GM19035 (cell line): ENCODE data around the gene RPH3AL.

ENCODE experiments used
- ATAC-seq: cut with Tn5 transposase; IDR thresholded peaks from one replicate; pipeline ENCODE4 v1.9.1; 2021; ENCODE audit not compliant: unreplicated experiment

Gene RPH3AL

GRCh38 chr17:303168-303567 is 49.4 kb downstream of the RPH3AL start:
- ATAC-seq = no peak

GRCh38 chr17:302300-302698 is 50.3 kb downstream of the RPH3AL start:
- no peak for ATAC-seq

GRCh38 chr17:301681-302299 is 50.8 kb downstream of the RPH3AL start:
- ATAC-seq = no peak

GRCh38 chr17:300881-301280 is 51.7 kb downstream of the RPH3AL start:
- ATAC-seq = no peak

GRCh38 chr17:299546-299945 is 53.1 kb downstream of the RPH3AL start:
- ATAC-seq = no peak

GRCh38 chr17:298791-299450 is 53.7 kb downstream of the RPH3AL start:
- ATAC-seq = no peak

GRCh38 chr17:297758-298157 is 54.8 kb downstream of the RPH3AL start:
- ATAC-seq = no peak

GRCh38 chr17:296906-297690 is 55.5 kb downstream of the RPH3AL start:
- ATAC-seq = no peak

GRCh38 chr17:296379-296778 is 56.2 kb downstream of the RPH3AL start:
- no peak for ATAC-seq

- ATAC-seq = no peak
Measured at GRCh38 chr17:292531-293382, 59.9 kb downstream of the RPH3AL start.

GRCh38 chr17:292016-292415 is 60.6 kb downstream of the RPH3AL start:
- ATAC-seq = no peak

GRCh38 chr17:291587-291986 is 61.0 kb downstream of the RPH3AL start:
- no peak for ATAC-seq

GRCh38 chr17:290626-291025 is 62.0 kb downstream of the RPH3AL start:
- ATAC-seq = no peak

GRCh38 chr17:290121-290521 is 62.5 kb downstream of the RPH3AL start:
- ATAC-seq = no peak

GRCh38 chr17:289409-289808 is 63.2 kb downstream of the RPH3AL start:
- no peak for ATAC-seq

- no peak for ATAC-seq
Measured at GRCh38 chr17:288802-289356, 63.7 kb downstream of the RPH3AL start.

- ATAC-seq = no peak
Measured at GRCh38 chr17:286571-286970, 66.0 kb downstream of the RPH3AL start.

- no peak for ATAC-seq
Measured at GRCh38 chr17:285751-286422, 66.7 kb downstream of the RPH3AL start.

GRCh38 chr17:284676-285355 is 67.8 kb downstream of the RPH3AL start:
- ATAC-seq = no peak
